ENCODE results near the gene DLK1. TPM values are rescaled to one million over a fixed set of nuclear protein-coding genes. Genes with fewer than 3 reads are reported as not detected.

The DLK1 gene
- total and polyA plus RNA-seq, 12 donors, result 1.3 to 35.0 (median 7.3) TPM

DNA sequence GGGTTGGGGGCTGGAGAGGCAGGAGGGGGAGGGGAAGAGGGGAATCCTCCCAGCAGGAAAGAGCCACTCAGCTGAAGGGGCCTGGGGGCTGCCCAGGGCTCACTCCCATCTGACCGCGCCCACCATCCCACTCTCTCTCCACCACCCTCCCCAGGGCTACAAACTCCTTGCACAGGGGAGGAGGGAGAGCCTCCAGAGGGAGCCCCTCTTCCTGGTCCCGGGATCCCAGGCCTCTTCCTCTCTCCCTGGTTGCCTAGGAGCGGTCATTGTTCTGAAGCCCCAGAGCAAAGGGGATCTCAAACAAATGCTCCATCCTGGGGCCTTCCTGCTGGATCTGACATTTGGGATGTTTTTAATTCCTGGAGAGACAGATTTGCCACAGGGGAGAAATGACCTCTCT, 39.8 kb upstream of the DLK1 start:
- DNase-seq (no peak), ATAC-seq (no peak)
- intact Hi-C loops (cut with DNase I), result no loop called here
- Histone ChIP-seq H3K4me1 (peaks cover 0 to 9% (median 0%) of the 10 kb centered on the region in 9 donors), H3K4me3 (no peak overlapping the region), H3K27me3 (peaks cover 0 to 36% (median 13%) of the 10 kb centered on the region in 7 donors), H3K27ac (no peak overlapping the region), H3K9me3 (no peaks in the 10 kb centered on the region), H3K36me3 (no peaks in the 10 kb centered on the region)
- TF ChIP-seq, protein P1, sequence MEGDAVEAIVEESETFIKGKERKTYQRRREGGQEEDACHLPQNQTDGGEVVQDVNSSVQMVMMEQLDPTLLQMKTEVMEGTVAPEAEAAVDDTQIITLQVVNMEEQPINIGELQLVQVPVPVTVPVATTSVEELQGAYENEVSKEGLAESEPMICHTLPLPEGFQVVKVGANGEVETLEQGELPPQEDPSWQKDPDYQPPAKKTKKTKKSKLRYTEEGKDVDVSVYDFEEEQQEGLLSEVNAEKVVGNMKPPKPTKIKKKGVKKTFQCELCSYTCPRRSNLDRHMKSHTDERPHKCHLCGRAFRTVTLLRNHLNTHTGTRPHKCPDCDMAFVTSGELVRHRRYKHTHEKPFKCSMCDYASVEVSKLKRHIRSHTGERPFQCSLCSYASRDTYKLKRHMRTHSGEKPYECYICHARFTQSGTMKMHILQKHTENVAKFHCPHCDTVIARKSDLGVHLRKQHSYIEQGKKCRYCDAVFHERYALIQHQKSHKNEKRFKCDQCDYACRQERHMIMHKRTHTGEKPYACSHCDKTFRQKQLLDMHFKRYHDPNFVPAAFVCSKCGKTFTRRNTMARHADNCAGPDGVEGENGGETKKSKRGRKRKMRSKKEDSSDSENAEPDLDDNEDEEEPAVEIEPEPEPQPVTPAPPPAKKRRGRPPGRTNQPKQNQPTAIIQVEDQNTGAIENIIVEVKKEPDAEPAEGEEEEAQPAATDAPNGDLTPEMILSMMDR (IDR thresholded peaks at IDR 0.05), result no peak
- WGBS, 2 donors, result 68 to 85% methylated on average over 4 of the region's 4 CpGs

DNA sequence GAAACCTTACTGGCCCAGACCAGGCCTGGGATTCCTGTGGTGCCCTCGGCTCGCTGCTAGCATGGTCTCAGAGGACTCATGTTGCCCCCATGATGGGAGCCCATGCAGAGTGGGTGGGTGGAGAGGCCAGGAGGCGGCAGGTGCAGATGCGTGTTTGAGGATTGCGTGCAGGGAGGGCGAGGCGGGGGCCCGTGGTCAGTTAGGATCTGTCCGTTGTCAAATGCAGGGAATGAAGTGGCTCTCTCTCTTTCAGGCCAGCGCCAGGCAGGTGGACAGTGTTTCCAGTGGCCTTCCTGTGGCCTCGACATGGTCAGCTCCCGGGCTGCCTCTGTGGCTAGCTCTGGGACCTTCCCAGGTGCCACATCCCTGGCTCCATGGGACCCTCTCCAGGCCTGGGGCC, 39.3 kb upstream of the DLK1 start:
- ATAC-seq (no peak), DNase-seq (no peak)
- Histone ChIP-seq H3K27ac (no peak overlapping the region), H3K9me3 (no peaks in the 10 kb centered on the region), H3K36me3 (no peaks in the 10 kb centered on the region), H3K4me1 (peaks cover 0 to 9% (median 0%) of the 10 kb centered on the region in 9 donors), H3K27me3 (peaks cover 0 to 39% (median 18%) of the 10 kb centered on the region in 7 donors), H3K4me3 (no peak overlapping the region)
- WGBS, 2 donors, result 89 to 91% methylated on average over 12 of the region's 12 CpGs
- intact Hi-C loops (cut with DNase I), result no loop called here
- TF ChIP-seq, protein P1 (IDR thresholded peaks at IDR 0.05), result no peak

DNA sequence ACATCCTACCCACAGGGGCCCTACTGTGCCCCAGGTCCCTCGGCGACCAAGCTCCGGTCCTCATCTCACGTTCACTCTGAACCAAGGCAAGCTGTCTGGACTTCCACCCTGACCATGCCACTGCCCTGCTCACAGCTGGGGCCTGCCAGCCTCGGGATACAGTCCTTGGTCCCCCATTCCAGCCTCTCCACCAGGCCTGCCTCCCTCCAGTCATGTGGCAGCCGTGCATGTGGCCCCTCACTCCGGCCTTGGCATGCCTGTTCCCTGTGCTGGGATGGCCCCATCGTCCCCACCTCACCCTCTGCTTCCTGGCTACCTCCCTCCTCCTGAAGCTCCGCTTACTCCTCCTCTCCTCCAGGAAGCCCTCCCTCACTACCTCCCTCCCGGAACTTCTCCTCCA, 38.6 kb upstream of the DLK1 start:
- DNase-seq, result no peak
- intact Hi-C loops (cut with DNase I), result no loop called here
- TF ChIP-seq, protein P1 (IDR thresholded peaks at IDR 0.05), result no peak
- 74 to 81% methylated on average over 10 of the region's 10 CpGs for WGBS, 2 donors
- Histone ChIP-seq H3K27ac (no peak overlapping the region), H3K36me3 (no peaks in the 10 kb centered on the region), H3K27me3 (peaks cover 0 to 42% (median 24%) of the 10 kb centered on the region in 7 donors), H3K4me1 (peaks cover 0 to 9% (median 0%) of the 10 kb centered on the region in 9 donors), H3K4me3 (no peak overlapping the region), H3K9me3 (no peaks in the 10 kb centered on the region)
- no peak for ATAC-seq

DNA sequence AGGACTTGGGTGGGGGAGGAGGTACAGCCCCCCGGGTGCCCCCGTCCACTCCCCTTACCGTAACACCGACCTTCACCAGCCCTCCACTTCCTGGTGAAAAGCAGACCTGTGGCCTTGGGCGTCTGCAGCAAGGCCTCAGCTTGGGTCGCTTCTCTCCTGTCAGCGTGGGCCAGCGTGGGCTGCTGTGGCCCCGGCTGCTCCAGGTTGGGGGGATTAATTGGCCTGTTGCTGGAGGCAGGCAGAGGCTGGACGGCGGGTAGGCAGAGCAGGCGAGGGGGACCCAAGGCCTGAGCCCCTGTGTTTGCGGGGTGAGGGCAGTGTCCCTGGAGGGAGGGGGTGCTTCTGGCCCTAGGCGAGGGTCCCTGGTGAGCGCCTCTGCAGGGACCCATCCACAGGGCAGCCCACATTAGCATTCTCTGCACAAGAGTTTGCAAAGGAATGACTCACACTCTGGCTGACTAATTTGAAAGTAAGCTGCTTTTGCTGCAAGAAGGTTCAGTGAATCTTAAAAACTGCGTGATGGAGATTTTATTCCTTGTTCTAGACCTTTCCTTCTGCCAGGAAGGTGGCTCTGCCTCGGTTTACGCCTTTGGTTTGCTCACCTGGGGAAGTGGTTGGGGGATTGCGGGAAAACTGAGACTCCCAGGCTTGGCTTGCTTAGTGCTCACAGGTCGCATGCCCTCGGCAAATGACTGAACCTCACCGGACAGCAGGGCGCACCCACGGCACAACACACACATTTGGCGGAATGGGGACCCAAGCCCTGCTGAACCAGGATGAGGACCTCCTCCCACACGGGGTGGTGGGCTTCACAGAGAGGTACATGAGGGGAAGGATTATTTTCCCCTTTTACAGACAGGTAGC, 37.9 kb upstream of the DLK1 start:
- Histone ChIP-seq H3K4me3 (no peak overlapping the region), H3K27ac (no peak overlapping the region), H3K36me3 (no peaks in the 10 kb centered on the region), H3K4me1 (peaks cover 0 to 2% (median 0%) of the 10 kb centered on the region in 9 donors), H3K9me3 (no peaks in the 10 kb centered on the region), H3K27me3 (peaks cover 0 to 50% (median 30%) of the 10 kb centered on the region in 7 donors)
- ATAC-seq (no peak), DNase-seq (no peak)
- intact Hi-C loops (cut with DNase I), result no loop called here
- TF ChIP-seq, protein P1 (IDR thresholded peaks at IDR 0.05), result no peak
- WGBS, 2 donors, result 84 to 87% methylated on average over 26 of the region's 26 CpGs
